Nephron (organoid): Measurements from ENCODE around the gene TMC7.

Source experiments
- H3K27ac Mint-ChIP-seq, 3 experiments: 2 replicates each; pipeline ENCODE4 v1.8.0; 2020; ENCODE audit warnings: mixed read lengths in 3 of 3, mild to moderate bottlenecking in 2 of 3, moderate library complexity in 1 of 3
- H3K27me3 Mint-ChIP-seq: 2 replicates; pipeline ENCODE4 v1.8.0; 2021; ENCODE audit warnings: low read depth, mild to moderate bottlenecking, moderate library complexity, mixed read lengths
- H3K36me3 Mint-ChIP-seq: 2 replicates; pipeline ENCODE4 v1.8.0; 2020; ENCODE audit warnings: low read depth, mixed read lengths
- H3K4me1 Mint-ChIP-seq: 2 replicates; pipeline ENCODE4 v1.8.0; 2020; ENCODE audit warnings: mixed read lengths
- H3K4me3 Mint-ChIP-seq, 3 experiments: 2 replicates each; pipeline ENCODE4 v1.8.0; 2020; ENCODE audit warnings: mild to moderate bottlenecking in 3 of 3, mixed read lengths in 3 of 3, moderate library complexity in 2 of 3
- H3K9me3 Mint-ChIP-seq: 2 replicates; pipeline ENCODE4 v1.8.0; 2020; ENCODE audit warnings: mixed read lengths
- CTCF ChIP-seq, 3 experiments: fragments of 200-600 bp; sonication (generic); IDR thresholded peaks; one replicate each; pipeline ENCODE4 v1.5.0; 2021; ENCODE audit warnings: antibody characterized with exemption in 3 of 3; ENCODE audit not compliant: unreplicated experiment in 3 of 3

Gene TMC7

GRCh38 chr16:18983565-18984434, at the start of gene TMC7:
Gene TMC7 (plus strand): TSS chr16:18983934. CDS start chr16:18984064, 130 bp downstream.
- Mint-ChIP-seq H3K27ac (peak within 1 kb of the TSS in 1 of 3 experiments; percentile 22), H3K4me1 (no peaks in the 10 kb centered on the region), H3K4me3 (peak within 1 kb of the TSS; percentile 77 to 84 (median 80)), H3K36me3 (no peaks in the 10 kb centered on the region), H3K9me3 (no peaks in the 10 kb centered on the region), H3K27me3 (peaks cover 4% of the 10 kb centered on the region)
- TF ChIP-seq CTCF (IDR thresholded peaks at IDR 0.05; ENCODE audit: unreplicated experiment in 3 of 3), result peak; percentile 72 to 86 (median 79)

- no peak for TF ChIP-seq CTCF (IDR thresholded peaks at IDR 0.05; ENCODE audit: unreplicated experiment in 3 of 3)
- Mint-ChIP-seq H3K9me3 (no peaks in the 10 kb centered on the region), H3K4me1 (no peaks in the 10 kb centered on the region), H3K27me3 (peaks cover 13% of the 10 kb centered on the region), H3K4me3 (no peak overlapping the region), H3K36me3 (no peaks in the 10 kb centered on the region), H3K27ac (no peak overlapping the region)
These were observed 46.9 kb upstream of the TMC7 start for GRCh38 chr16:18936727-18937340.

GRCh38 chr16:18937390-18937789, 46.3 kb upstream of the TMC7 start:
- H3K36me3 Mint-ChIP-seq, result no peaks in the 10 kb centered on the region
- no peak for TF ChIP-seq CTCF (IDR thresholded peaks at IDR 0.05; ENCODE audit: unreplicated experiment in 3 of 3)
- H3K4me3 Mint-ChIP-seq, result no peak overlapping the region
- no peak overlapping the region for H3K27ac Mint-ChIP-seq
- no peaks in the 10 kb centered on the region for H3K9me3 Mint-ChIP-seq
- peaks cover 12% of the 10 kb centered on the region for H3K27me3 Mint-ChIP-seq
- no peaks in the 10 kb centered on the region for H3K4me1 Mint-ChIP-seq

GRCh38 chr16:18938986-18939385, 44.7 kb upstream of the TMC7 start:
- no peaks in the 10 kb centered on the region for H3K36me3 Mint-ChIP-seq
- TF ChIP-seq CTCF (IDR thresholded peaks at IDR 0.05; ENCODE audit: unreplicated experiment in 3 of 3), result no peak
- H3K9me3 Mint-ChIP-seq, result no peaks in the 10 kb centered on the region
- H3K4me3 Mint-ChIP-seq, result no peak overlapping the region
- H3K4me1 Mint-ChIP-seq, result no peaks in the 10 kb centered on the region
- H3K27ac Mint-ChIP-seq, result no peak overlapping the region
- peaks cover 8% of the 10 kb centered on the region for H3K27me3 Mint-ChIP-seq

GRCh38 chr16:18941471-18941870, 42.3 kb upstream of the TMC7 start:
- Mint-ChIP-seq H3K4me3 (no peak overlapping the region), H3K36me3 (no peaks in the 10 kb centered on the region), H3K9me3 (no peaks in the 10 kb centered on the region), H3K4me1 (no peaks in the 10 kb centered on the region), H3K27ac (no peak overlapping the region), H3K27me3 (peaks cover 5% of the 10 kb centered on the region)
- TF ChIP-seq CTCF (IDR thresholded peaks at IDR 0.05; ENCODE audit: unreplicated experiment in 3 of 3), result no peak
